CD4-positive, alpha-beta T cell treated with Interleukin-6 for 4 hours (primary cell): ENCODE results near the gene WFS1.

Experiments used
- DNase-seq: peaks from one replicate; pipeline ENCODE4 v3.0.0-alpha.2; 2020; ENCODE audit warnings: mixed read lengths

Gene WFS1

GRCh38 chr4:6301732-6302442 lies 32.2 kb downstream of the WFS1 start:
- no peak for DNase-seq

GRCh38 chr4:6302869-6303268 lies 33.2 kb downstream of the WFS1 start:
- no peak for DNase-seq

GRCh38 chr4:6303943-6304342 lies 34.3 kb downstream of the WFS1 start:
- DNase-seq = no peak

GRCh38 chr4:6306299-6306698 lies 36.6 kb downstream of the WFS1 start:
- DNase-seq = no peak

GRCh38 chr4:6307230-6307629 lies 37.6 kb downstream of the WFS1 start:
- no peak for DNase-seq

- DNase-seq = no peak
These were observed 38.2 kb downstream of the WFS1 start for GRCh38 chr4:6307891-6308290.

- peak; percentile 16 for DNase-seq
These were observed 39.4 kb downstream of the WFS1 start for GRCh38 chr4:6308899-6309643.

GRCh38 chr4:6309777-6310176 lies 40.1 kb downstream of the WFS1 start:
- DNase-seq = no peak

GRCh38 chr4:6313216-6313615 lies 43.6 kb downstream of the WFS1 start:
- DNase-seq = no peak

GRCh38 chr4:6316461-6317003 lies 46.9 kb downstream of the WFS1 start:
- DNase-seq = no peak

- DNase-seq = no peak
These were observed 48.6 kb downstream of the WFS1 start for GRCh38 chr4:6318206-6318605.

- DNase-seq = no peak
These were observed 50.0 kb downstream of the WFS1 start for GRCh38 chr4:6319530-6320150.

- DNase-seq = no peak
These were observed 51.0 kb downstream of the WFS1 start for GRCh38 chr4:6320663-6321062.

- no peak for DNase-seq
These were observed 51.7 kb downstream of the WFS1 start for GRCh38 chr4:6321361-6321760.

- DNase-seq = no peak
These were observed 52.6 kb downstream of the WFS1 start for GRCh38 chr4:6322067-6322760.

GRCh38 chr4:6322761-6323566 lies 53.3 kb downstream of the WFS1 start:
- no peak for DNase-seq

- DNase-seq = no peak
These were observed 54.9 kb downstream of the WFS1 start for GRCh38 chr4:6324461-6324998.

- no peak for DNase-seq
These were observed 55.5 kb downstream of the WFS1 start for GRCh38 chr4:6324999-6325787.

GRCh38 chr4:6325788-6326290 lies 56.2 kb downstream of the WFS1 start:
- no peak for DNase-seq

GRCh38 chr4:6326312-6327060 lies 56.8 kb downstream of the WFS1 start:
- DNase-seq = no peak
